ENCODE data around the gene GPT2.

DNA sequence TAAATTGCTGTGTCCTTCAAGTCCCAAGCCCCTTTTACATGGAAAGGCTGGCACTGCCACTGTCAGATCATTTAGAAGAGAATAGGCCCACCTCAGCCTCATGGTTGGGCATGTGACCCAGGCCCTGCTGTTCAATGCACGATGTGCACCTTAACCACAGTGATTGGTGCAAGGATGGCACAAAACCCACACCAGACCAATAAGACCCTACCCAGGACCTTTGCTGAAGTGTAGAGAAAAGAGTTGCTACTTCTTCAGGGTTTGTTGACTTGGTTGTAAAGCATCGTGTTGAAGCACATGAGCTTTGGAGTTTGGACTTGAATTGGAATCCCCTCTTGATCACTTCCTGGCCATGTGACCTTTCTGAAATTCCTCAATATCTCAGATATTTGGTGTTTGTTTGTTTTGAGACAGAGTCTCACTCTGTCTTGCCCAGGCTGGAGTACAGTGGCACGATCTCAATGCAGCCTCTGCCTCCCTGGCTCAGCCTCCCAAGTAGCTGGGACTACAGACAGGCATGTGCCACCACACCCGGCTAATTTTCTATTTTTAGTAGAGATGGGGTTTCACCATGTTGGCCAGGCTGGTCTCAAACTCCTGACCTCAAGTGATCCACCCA, 64.5 kb downstream of the GPT2 start:
- TF ChIP-seq, protein P1, sequence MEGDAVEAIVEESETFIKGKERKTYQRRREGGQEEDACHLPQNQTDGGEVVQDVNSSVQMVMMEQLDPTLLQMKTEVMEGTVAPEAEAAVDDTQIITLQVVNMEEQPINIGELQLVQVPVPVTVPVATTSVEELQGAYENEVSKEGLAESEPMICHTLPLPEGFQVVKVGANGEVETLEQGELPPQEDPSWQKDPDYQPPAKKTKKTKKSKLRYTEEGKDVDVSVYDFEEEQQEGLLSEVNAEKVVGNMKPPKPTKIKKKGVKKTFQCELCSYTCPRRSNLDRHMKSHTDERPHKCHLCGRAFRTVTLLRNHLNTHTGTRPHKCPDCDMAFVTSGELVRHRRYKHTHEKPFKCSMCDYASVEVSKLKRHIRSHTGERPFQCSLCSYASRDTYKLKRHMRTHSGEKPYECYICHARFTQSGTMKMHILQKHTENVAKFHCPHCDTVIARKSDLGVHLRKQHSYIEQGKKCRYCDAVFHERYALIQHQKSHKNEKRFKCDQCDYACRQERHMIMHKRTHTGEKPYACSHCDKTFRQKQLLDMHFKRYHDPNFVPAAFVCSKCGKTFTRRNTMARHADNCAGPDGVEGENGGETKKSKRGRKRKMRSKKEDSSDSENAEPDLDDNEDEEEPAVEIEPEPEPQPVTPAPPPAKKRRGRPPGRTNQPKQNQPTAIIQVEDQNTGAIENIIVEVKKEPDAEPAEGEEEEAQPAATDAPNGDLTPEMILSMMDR (IDR thresholded peaks at IDR 0.05; ENCODE audit: insufficient read depth, low read depth, low read length), result no peak
- TF ChIP-seq EZH2 (IDR thresholded peaks at IDR 0.05; ENCODE audit: insufficient read depth, low read length), result no peak

Data from astrocyte (in vitro differentiated cells and primary cell).